Esophagus squamous epithelium (tissue), 5 donors: Measurements from ENCODE around the gene RPL35A. TPM values are rescaled to one million over a fixed set of nuclear protein-coding genes. Genes with fewer than 3 reads are reported as not detected.

Source experiments
- DNase-seq: peaks from one replicate; lab custom pipeline; 2025; lab: John Stamatoyannopoulos, UW
- H3K27ac ChIP-seq, 4 donors: fragments of 200-600 bp; sonication (generic); one replicate each; pipeline ENCODE4 v1.5.1; 2016 to 2019; ENCODE audit warnings: mild to moderate bottlenecking in 1 of 4
- H3K27me3 ChIP-seq, 4 donors: fragments of 200-600 bp; sonication (generic); 1 replicate in 3 of 4; 2 replicates in 1 of 4; pipeline versions ENCODE4 v1.5.1 to v1.6.0; 2017 to 2021; ENCODE audit warnings: antibody characterized with exemption in 1 of 4
- H3K36me3 ChIP-seq, 3 donors: fragments of 200-600 bp; sonication (generic); one replicate each; pipeline ENCODE4 v1.5.1; 2016 to 2019
- H3K4me1 ChIP-seq, 3 donors: fragments of 200-600 bp; sonication (generic); one replicate each; pipeline ENCODE4 v1.5.1; 2017 to 2019
- H3K4me3 ChIP-seq, 4 donors: fragments of 200-600 bp; sonication (generic); 1 replicate in 3 of 4; 2 replicates in 1 of 4; pipeline ENCODE4 v1.5.1; 2016 to 2019; ENCODE audit warnings: mild to moderate bottlenecking in 2 of 4, moderate library complexity in 1 of 4
- H3K9me3 ChIP-seq, 3 donors: fragments of 200-600 bp; sonication (generic); one replicate each; pipeline ENCODE4 v1.5.1; 2016 to 2019
- POLR2A ChIP-seq, 4 donors: fragments of 450-650 bp; IDR thresholded peaks; one replicate each; pipeline ENCODE4 v1.6.1; 2017; ENCODE audit warnings: antibody characterized with exemption in 4 of 4, mild to moderate bottlenecking in 4 of 4, moderate library complexity in 3 of 4
- WGBS, 2 donors: methylation state at CpG; one replicate each; pipeline ENCODE4 v1.1.5; 2018; 5-methylcytosine and 5-hydroxymethylcytosine counted together
- intact Hi-C: fragments of 100-400 bp; cut with DNase I; formaldehyde crosslinking; loops from one replicate; pipeline ENCODE4 v1.15.0; 2022
- total RNA-seq, 4 donors: library from RNA; depleted of rRNA; stranded (reverse); fragments of >200 nt; gene quantifications; one replicate each; pipeline ENCODE4 v1.1.0, GENCODE V29; 2016
- TF ChIP-seq, protein P1 (sequence below), 6 experiments: fragments of 450-650 bp in 4 of 6; fragments of 200-600 bp in 2 of 6; sonication (generic) in 2 of 6; IDR thresholded peaks; one replicate each; pipeline ENCODE4 v1.5.1; 2016 to 2019; ENCODE audit warnings: antibody characterized with exemption in 6 of 6, mild to moderate bottlenecking in 4 of 6, moderate library complexity in 4 of 6
- donor health status: DM: yes; HTN: yes; CAD: no.

The RPL35A gene
- total RNA-seq, 4 donors from 2014 or later, result 495 to 880 (median 705) TPM

DNA sequence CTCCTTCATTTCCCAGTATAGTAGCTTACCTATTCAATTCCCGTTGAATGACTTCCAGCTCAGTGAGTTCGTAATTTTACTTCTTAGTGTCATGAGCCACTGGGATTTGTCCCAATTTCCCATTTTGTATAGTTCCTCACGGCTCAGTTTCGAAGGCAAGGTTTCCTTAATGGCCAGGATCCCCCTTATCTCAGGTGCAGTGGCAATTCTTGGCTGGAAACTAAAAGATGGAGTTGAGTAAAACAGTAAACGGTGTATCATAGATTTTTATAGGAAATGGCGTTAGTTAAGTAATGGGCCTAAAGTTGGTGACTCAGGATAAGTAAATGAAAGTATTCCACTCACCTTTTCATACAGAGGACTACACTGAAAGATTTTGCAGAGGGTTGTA, 9.5 kb downstream of the RPL35A start:
- 41% methylated on average over 6 of the region's 6 CpGs for WGBS, 2 donors
- Histone ChIP-seq H3K27ac (peak overlapping the region; percentile 80 to 89 (median 84)), H3K36me3 (peaks cover 10 to 25% (median 15%) of the 10 kb centered on the region in 3 donors), H3K9me3 (no peaks in the 10 kb centered on the region), H3K4me3 (peak overlapping the region; percentile 74 to 90 (median 88)), H3K27me3 (no peaks in the 10 kb centered on the region), H3K4me1 (peaks cover 15 to 48% (median 20%) of the 10 kb centered on the region in 3 donors)
- DNase-seq, result no peak
- intact Hi-C loops, result no loop called here
- TF ChIP-seq, protein P1, sequence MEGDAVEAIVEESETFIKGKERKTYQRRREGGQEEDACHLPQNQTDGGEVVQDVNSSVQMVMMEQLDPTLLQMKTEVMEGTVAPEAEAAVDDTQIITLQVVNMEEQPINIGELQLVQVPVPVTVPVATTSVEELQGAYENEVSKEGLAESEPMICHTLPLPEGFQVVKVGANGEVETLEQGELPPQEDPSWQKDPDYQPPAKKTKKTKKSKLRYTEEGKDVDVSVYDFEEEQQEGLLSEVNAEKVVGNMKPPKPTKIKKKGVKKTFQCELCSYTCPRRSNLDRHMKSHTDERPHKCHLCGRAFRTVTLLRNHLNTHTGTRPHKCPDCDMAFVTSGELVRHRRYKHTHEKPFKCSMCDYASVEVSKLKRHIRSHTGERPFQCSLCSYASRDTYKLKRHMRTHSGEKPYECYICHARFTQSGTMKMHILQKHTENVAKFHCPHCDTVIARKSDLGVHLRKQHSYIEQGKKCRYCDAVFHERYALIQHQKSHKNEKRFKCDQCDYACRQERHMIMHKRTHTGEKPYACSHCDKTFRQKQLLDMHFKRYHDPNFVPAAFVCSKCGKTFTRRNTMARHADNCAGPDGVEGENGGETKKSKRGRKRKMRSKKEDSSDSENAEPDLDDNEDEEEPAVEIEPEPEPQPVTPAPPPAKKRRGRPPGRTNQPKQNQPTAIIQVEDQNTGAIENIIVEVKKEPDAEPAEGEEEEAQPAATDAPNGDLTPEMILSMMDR (IDR thresholded peaks at IDR 0.05), result no peak
- no peak for TF ChIP-seq POLR2A (IDR thresholded peaks at IDR 0.05)

DNA sequence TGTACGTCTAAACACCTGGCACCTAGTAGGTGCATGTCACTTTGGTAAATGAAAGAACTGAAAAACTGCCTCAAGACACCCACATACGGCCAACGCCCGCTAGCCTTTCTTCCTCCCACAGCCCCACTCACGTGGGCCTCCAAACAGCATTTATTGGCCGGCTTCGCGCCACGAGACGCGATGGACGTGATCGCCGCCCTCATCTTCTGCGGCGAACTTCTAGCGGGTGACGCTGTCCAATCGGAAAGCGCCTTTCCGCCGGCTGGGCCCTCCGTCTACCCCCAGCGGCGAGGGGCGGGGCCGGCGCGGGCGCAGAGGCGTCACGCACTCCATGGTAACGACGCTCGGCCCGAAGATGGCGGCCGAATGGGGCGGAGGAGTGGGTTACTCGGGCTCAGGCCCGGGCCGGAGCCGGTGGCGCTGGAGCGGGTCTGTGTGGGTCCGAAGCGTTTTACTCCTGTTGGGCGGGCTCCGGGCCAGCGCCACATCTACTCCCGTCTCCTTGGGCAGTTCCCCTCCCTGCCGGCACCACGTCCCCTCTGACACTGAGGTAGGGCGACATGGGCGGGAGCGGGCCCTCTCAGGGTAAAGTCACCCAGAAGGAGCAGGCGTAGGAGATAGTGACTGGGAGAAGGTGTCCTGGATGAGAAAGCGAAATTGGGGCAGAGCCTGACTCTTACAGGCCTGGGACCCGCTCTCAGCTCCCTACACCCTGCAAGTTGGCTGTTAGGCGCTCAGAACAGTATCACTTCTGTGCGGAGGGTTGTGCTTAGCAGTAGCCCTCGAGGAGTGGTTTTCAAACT, 10.1 kb downstream of the RPL35A start, which contains the start of gene LMLN:
TSS of gene LMLN (plus strand) at position 327 of the 803 bp plus-strand sequence. CDS start at position 356, 29 bp downstream.
- WGBS, 2 donors, result 0 to 4% methylated on average over 16 to 21 of the region's 62 CpGs
- TF ChIP-seq POLR2A (IDR thresholded peaks at IDR 0.05), result peak in 3 of 4 donors; percentile 33 to 64 (median 47)
- TF ChIP-seq, protein P1 (IDR thresholded peaks at IDR 0.05), result peak in 1 of 6 experiments; percentile 34
- peaks cover 15 to 47% (median 20%) of the 10 kb centered on the region in 3 donors for H3K4me1 ChIP-seq
- H3K4me3 ChIP-seq, result peak within 1 kb of the TSS; percentile 74 to 90 (median 88)
- peak within 1 kb of the TSS; percentile 80 to 89 (median 84) for H3K27ac ChIP-seq
- H3K36me3 ChIP-seq, result peaks cover 6 to 19% (median 9%) of the 10 kb centered on the region in 3 donors
- intact Hi-C loops, result no loop called here
- DNase-seq, result peak; percentile 75
- H3K9me3 ChIP-seq, result no peaks in the 10 kb centered on the region
- no peaks in the 10 kb centered on the region for H3K27me3 ChIP-seq

DNA sequence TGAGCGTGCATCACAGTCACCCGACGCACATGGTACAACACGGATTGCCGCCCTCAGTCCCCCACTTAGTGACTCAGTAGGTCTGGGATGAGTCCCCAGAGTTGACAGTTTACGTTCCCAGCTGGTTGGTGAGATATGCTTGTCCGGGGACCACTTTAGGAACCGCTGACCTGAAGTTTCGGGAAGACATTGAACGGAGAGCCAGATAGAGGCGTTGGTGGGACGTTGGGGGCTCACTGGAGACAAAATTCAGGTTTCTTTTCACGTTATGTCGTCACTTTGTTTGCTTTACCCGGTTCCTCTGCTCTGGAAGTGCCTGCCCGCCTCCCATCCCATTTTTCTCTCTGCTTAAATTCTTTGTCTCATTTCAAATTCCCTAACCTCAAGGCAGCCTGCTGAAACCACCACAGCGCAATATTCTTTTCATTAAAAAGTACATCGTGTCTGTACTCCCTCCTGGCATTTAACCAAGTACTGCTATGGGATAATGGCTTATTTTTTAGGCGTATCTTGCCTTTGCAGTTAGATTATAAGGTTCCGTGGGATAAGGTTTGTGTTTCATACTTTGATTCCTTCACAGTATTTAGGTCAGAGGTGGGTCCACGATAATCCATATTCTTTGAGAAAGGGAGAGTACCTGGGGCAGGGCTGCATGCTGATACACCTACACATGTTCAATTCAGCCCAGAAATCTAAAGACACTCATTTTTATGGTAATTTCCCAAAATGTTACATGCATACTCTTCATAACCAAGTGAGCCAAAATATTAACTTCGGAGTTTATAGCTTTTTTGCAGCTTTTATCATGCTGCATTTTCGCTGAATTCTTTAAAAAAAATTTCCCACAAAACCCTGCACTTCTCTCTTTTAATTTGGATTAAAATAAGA, 10.9 kb downstream of the RPL35A start:
- 10 to 13% methylated on average over 17 to 18 of the region's 23 CpGs for WGBS, 2 donors
- H3K4me1 ChIP-seq, result peaks cover 15 to 47% (median 20%) of the 10 kb centered on the region in 3 donors

DNA sequence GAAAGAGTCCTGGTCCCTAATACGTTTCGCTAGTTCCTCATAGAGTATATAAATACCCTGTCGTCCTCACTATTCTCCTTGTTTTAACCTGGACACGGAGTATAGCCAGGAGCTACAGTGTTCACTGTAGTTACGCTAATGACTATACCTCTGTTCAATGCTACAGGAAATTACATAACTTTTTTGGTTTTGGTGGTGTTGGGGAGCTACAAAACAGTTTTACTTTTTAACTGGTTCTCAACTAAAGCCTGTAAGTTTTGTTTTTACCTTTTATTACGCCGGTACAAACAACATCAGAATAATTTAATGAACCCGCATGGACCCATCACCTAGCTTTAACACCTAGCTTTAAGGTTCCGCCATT, 11.6 kb downstream of the RPL35A start:
- DNase-seq, result no peak
- intact Hi-C loops, result no loop called here
- H3K4me3 ChIP-seq, result no peak overlapping the region
- H3K27ac ChIP-seq, result peak overlapping the region in 1 of 4 donors; percentile 80
- peaks cover 15 to 44% (median 20%) of the 10 kb centered on the region in 3 donors for H3K4me1 ChIP-seq
- H3K36me3 ChIP-seq, result peaks cover 0 to 5% (median 0%) of the 10 kb centered on the region in 3 donors
- TF ChIP-seq, protein P1 (IDR thresholded peaks at IDR 0.05), result no peak
- TF ChIP-seq POLR2A (IDR thresholded peaks at IDR 0.05), result no peak
- no peaks in the 10 kb centered on the region for H3K27me3 ChIP-seq
- WGBS, 2 donors, result 70 to 74% methylated on average over 9 of the region's 9 CpGs
- no peaks in the 10 kb centered on the region for H3K9me3 ChIP-seq

More for the DNA sequence above, 10.9 kb downstream of the RPL35A start:
- peak overlapping the region; percentile 74 to 90 (median 88) for H3K4me3 ChIP-seq
- H3K9me3 ChIP-seq, result no peaks in the 10 kb centered on the region
- TF ChIP-seq, protein P1 (IDR thresholded peaks at IDR 0.05), result no peak
- no peak for TF ChIP-seq POLR2A (IDR thresholded peaks at IDR 0.05)
- intact Hi-C loops, result no loop called here
- DNase-seq, result no peak
- no peaks in the 10 kb centered on the region for H3K27me3 ChIP-seq
- peaks cover 1 to 11% (median 4%) of the 10 kb centered on the region in 3 donors for H3K36me3 ChIP-seq
- H3K27ac ChIP-seq, result peak overlapping the region; percentile 80 to 89 (median 84)
